ENCODE measurements around the gene KIAA1671. TPM values are rescaled to one million over a fixed set of nuclear protein-coding genes. Genes with fewer than 3 reads are reported as not detected.

KIAA1671 gene
- total and polyA plus RNA-seq, 2 donors (not counting 1 experiment from before 2014, with no cell fraction given), result 0.01 to 0.02 TPM

GRCh38 chr22:25111579-25112517, 159.3 kb downstream of the KIAA1671 start:
- peak; percentile 14 for ATAC-seq (ENCODE audit: low read depth)
- Histone ChIP-seq H4K20me1 (ENCODE audit: control insufficient read depth, insufficient read depth, low read length, poor library complexity, severe bottlenecking) (no peaks in the 10 kb centered on the region), H3K4me3 (ENCODE audit: control extremely low read depth in 1 of 5, extremely low read depth in 1 of 5, insufficient read depth in 1 of 5, low read depth in 2 of 5, low read length in 4 of 5) (peak overlapping the region in 4 of 5 experiments; percentile 35 to 65 (median 45)), H3K4me1 (ENCODE audit: control insufficient read depth in 2 of 2, insufficient read depth in 2 of 2, low read length in 2 of 2) (peaks cover 13 to 17% of the 10 kb centered on the region in 2 donors), H3K9me3 (ENCODE audit: control extremely low read depth in 1 of 3, control insufficient read depth in 2 of 3, insufficient read depth in 1 of 3, low read length in 2 of 3) (peaks cover 0 to 20% (median 3%) of the 10 kb centered on the region in 3 donors), H3K27me3 (replicated peaks in 1 of 4; ENCODE audit: control extremely low read depth in 1 of 4, control insufficient read depth in 3 of 4, insufficient read depth in 4 of 4, low read length in 3 of 4) (peaks cover 0 to 41% (median 9%) of the 10 kb centered on the region in 4 experiments), H3K4me2 (replicated peaks; ENCODE audit: low read depth, low read length, poor library complexity, severe bottlenecking) (peak overlapping the region; percentile 79), H3K79me2 (ENCODE audit: control insufficient read depth, insufficient read depth, low read length) (no peaks in the 10 kb centered on the region), H3K36me3 (replicated peaks in 1 of 2; ENCODE audit: control extremely low read depth in 1 of 2, control insufficient read depth in 1 of 2, extremely low read depth in 1 of 2, insufficient read depth in 2 of 2, low read length in 1 of 2) (no peaks in the 10 kb centered on the region), H3K27ac (ENCODE audit: low read length in 2 of 2) (no peak overlapping the region), H3K9ac (ENCODE audit: low read length) (peak overlapping the region; percentile 70), H2AFZ (ENCODE audit: insufficient read depth, low read depth, low read length, poor library complexity, severe bottlenecking) (peak overlapping the region; percentile 67)
- TF ChIP-seq EZH2 (IDR thresholded peaks at IDR 0.05; ENCODE audit: borderline replicate concordance, insufficient read depth, low read depth, low read length, poor library complexity, severe bottlenecking), result no peak
- no peak for TF ChIP-seq CTCF (IDR thresholded peaks at IDR 0.05)
- ChIA-PET CTCF (no interaction called here), POLR2A (no interaction called here)
- Mint-ChIP-seq H3K27ac (no peak overlapping the region), H3K4me1 (peaks cover 13% of the 10 kb centered on the region), H3K9me3 (ENCODE audit: insufficient read depth) (peaks cover 3% of the 10 kb centered on the region), H3K4me3 (peak overlapping the region; percentile 84), H3K27me3 (peaks cover 59% of the 10 kb centered on the region)
- intact Hi-C loops (cut with micrococcal nuclease), result no loop called here
- 20% methylated on average over 26 of the region's 35 CpGs for WGBS (ENCODE audit: insufficient coverage)
- no peak for DNase-seq
